Measurements from ENCODE around the gene UAP1L1.
A peak's percentile ranks its signal among the peaks of the same experiment; 100 is the strongest.

The UAP1L1 gene

DNA sequence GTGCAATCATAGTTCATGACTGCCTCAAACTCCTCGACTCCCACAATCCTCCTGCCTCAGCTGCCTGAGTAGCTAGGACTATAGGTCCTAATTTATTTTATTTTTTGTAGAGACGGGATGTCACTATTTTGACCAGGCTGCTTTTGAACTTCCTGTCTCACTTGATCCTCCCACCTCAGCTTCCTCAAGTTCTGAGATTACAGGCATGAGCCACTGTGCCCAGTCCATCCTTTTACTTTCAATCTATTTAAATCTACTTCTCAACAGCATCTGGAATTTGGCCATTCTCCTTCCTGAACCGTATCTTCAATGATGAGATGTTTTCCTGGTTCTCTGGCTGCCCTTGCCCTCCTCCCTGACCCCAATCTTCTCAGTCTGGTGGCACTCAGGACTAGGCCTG is 49.5 kb downstream of the UAP1L1 start:
- WGBS, 2 experiments (ENCODE audit: insufficient coverage in 2 of 2): 80 to 100% methylated on average over 1 to 3 of the region's 3 CpGs
- Histone ChIP-seq H3K36me3 (ENCODE audit: control insufficient read depth, insufficient read depth, low read length) (peaks cover 2% of the 10 kb centered on the region), H3K9me3 (ENCODE audit: control insufficient read depth, low read length) (no peaks in the 10 kb centered on the region), H3K4me3 (ENCODE audit: extremely low read depth, insufficient read depth, low read length, poor library complexity, severe bottlenecking) (no peak overlapping the region), H3K27ac (ENCODE audit: low read depth, low read length, severe bottlenecking) (no peak overlapping the region), H3K4me1 (ENCODE audit: control insufficient read depth, insufficient read depth, low read length, poor library complexity, severe bottlenecking) (peaks cover 17% of the 10 kb centered on the region)

- 76 to 84% methylated on average over 15 to 17 of the region's 24 CpGs for WGBS, 2 experiments (ENCODE audit: insufficient coverage in 2 of 2)
- peak overlapping the region; percentile 77 for H3K4me3 ChIP-seq (ENCODE audit: extremely low read depth, insufficient read depth, low read length, poor library complexity, severe bottlenecking)
Measured at GRCh38 chr9:137127301-137128157, 50.2 kb downstream of the UAP1L1 start.

GRCh38 chr9:137128158-137128861 is 51.0 kb downstream of the UAP1L1 start:
- H3K9me3 ChIP-seq (ENCODE audit: control insufficient read depth, low read length): no peaks in the 10 kb centered on the region
- H3K4me1 ChIP-seq (ENCODE audit: control insufficient read depth, insufficient read depth, low read length, poor library complexity, severe bottlenecking): peaks cover 17% of the 10 kb centered on the region
- WGBS, 2 experiments (ENCODE audit: insufficient coverage in 2 of 2): 83% methylated on average over 18 to 19 of the region's 19 CpGs
- H3K36me3 ChIP-seq (ENCODE audit: control insufficient read depth, insufficient read depth, low read length): peaks cover 2% of the 10 kb centered on the region
- no peak overlapping the region for H3K27ac ChIP-seq (ENCODE audit: low read depth, low read length, severe bottlenecking)
- H3K4me3 ChIP-seq (ENCODE audit: extremely low read depth, insufficient read depth, low read length, poor library complexity, severe bottlenecking): peak overlapping the region; percentile 77

More at GRCh38 chr9:137127301-137128157, 50.2 kb downstream of the UAP1L1 start:
- Histone ChIP-seq H3K36me3 (ENCODE audit: control insufficient read depth, insufficient read depth, low read length) (peaks cover 2% of the 10 kb centered on the region), H3K4me1 (ENCODE audit: control insufficient read depth, insufficient read depth, low read length, poor library complexity, severe bottlenecking) (peaks cover 17% of the 10 kb centered on the region), H3K9me3 (ENCODE audit: control insufficient read depth, low read length) (no peaks in the 10 kb centered on the region), H3K27ac (ENCODE audit: low read depth, low read length, severe bottlenecking) (no peak overlapping the region)

GRCh38 chr9:137128862-137129455 is 51.6 kb downstream of the UAP1L1 start:
- Histone ChIP-seq H3K27ac (ENCODE audit: low read depth, low read length, severe bottlenecking) (peak overlapping the region; percentile 29), H3K36me3 (ENCODE audit: control insufficient read depth, insufficient read depth, low read length) (peaks cover 2% of the 10 kb centered on the region), H3K4me3 (ENCODE audit: extremely low read depth, insufficient read depth, low read length, poor library complexity, severe bottlenecking) (peak overlapping the region; percentile 77), H3K9me3 (ENCODE audit: control insufficient read depth, low read length) (no peaks in the 10 kb centered on the region), H3K4me1 (ENCODE audit: control insufficient read depth, insufficient read depth, low read length, poor library complexity, severe bottlenecking) (peaks cover 17% of the 10 kb centered on the region)
- WGBS, 2 experiments (ENCODE audit: insufficient coverage in 2 of 2): 22 to 37% methylated on average over 24 to 25 of the region's 37 CpGs

GRCh38 chr9:137129456-137130175 is 52.3 kb downstream of the UAP1L1 start:
- H3K9me3 ChIP-seq (ENCODE audit: control insufficient read depth, low read length): no peaks in the 10 kb centered on the region
- H3K36me3 ChIP-seq (ENCODE audit: control insufficient read depth, insufficient read depth, low read length): peaks cover 2% of the 10 kb centered on the region
- peak overlapping the region; percentile 57 for H3K27ac ChIP-seq (ENCODE audit: low read depth, low read length, severe bottlenecking)
- WGBS, 2 experiments (ENCODE audit: insufficient coverage in 2 of 2): 0% methylated on average over 75 to 84 of the region's 86 CpGs
- H3K4me1 ChIP-seq (ENCODE audit: control insufficient read depth, insufficient read depth, low read length, poor library complexity, severe bottlenecking): peaks cover 17% of the 10 kb centered on the region
- peak overlapping the region; percentile 77 for H3K4me3 ChIP-seq (ENCODE audit: extremely low read depth, insufficient read depth, low read length, poor library complexity, severe bottlenecking)

DNA sequence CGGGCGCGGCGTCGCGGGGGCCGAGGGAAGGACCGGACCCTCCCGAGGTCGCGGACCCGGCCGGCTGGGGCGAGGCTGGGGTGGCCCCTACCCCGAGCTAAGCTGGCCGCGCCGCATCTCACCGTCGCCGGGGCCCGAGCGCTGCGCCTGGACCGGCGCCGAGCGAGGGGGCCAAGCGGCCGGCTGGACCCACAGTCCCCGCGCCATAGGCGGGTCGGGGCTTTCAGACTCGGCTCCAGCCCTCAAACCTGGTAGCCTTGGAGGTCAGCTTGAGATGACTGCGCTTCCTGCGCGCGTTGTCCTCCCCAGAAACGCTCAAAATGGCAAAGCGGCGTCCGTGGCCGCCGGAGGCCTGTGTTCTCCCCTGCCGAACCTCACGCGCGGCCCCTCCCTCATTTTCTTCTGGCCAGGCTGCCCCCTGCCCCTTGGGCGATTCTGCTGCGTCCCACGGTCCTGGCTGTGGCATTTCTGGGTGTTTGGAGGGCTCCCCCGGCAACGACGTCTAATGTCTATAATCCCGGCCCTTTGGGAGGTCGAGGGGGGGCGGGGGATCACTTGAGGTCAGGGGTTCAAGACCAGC is 52.9 kb downstream of the UAP1L1 start:
- H3K4me3 ChIP-seq (ENCODE audit: extremely low read depth, insufficient read depth, low read length, poor library complexity, severe bottlenecking): peak overlapping the region; percentile 77
- H3K27ac ChIP-seq (ENCODE audit: low read depth, low read length, severe bottlenecking): peak overlapping the region; percentile 57
- 1 to 7% methylated on average over 47 to 49 of the region's 58 CpGs for WGBS, 2 experiments (ENCODE audit: insufficient coverage in 2 of 2)
- peaks cover 17% of the 10 kb centered on the region for H3K4me1 ChIP-seq (ENCODE audit: control insufficient read depth, insufficient read depth, low read length, poor library complexity, severe bottlenecking)
- peaks cover 2% of the 10 kb centered on the region for H3K36me3 ChIP-seq (ENCODE audit: control insufficient read depth, insufficient read depth, low read length)
- no peaks in the 10 kb centered on the region for H3K9me3 ChIP-seq (ENCODE audit: control insufficient read depth, low read length)

Measured in mesodermal cell (in vitro differentiated cells).